AG09309 (cell line): ENCODE results near the gene CGB3.
A peak's percentile ranks its signal among the peaks of the same experiment; 100 is the strongest.
"Not testable (repeated sequence)": the region's sequence is repeated elsewhere in the genome, so short reads cannot be mapped to it uniquely, and the experiment has no call there.

ENCODE experiments used
- DNase-seq: peaks from one replicate; pipeline ENCODE4 v3.0.0-alpha.2; 2010; ENCODE audit warnings: low read depth
- H3K4me3 ChIP-seq: 2 replicates; pipeline ENCODE4 v1.5.1; 2011; ENCODE audit warnings: mild to moderate bottlenecking, low read depth, low read length, moderate library complexity; ENCODE audit not compliant: control insufficient read depth
- TF ChIP-seq, protein P1 (sequence below): IDR thresholded peaks from 2 replicates; pipeline ENCODE4 v1.5.1; 2011; ENCODE audit warnings: mild to moderate bottlenecking, low read depth, low read length, inconsistent platforms; ENCODE audit not compliant: insufficient read depth, control insufficient read depth; ENCODE audit errors: missing control alignments

Gene CGB3

DNA sequence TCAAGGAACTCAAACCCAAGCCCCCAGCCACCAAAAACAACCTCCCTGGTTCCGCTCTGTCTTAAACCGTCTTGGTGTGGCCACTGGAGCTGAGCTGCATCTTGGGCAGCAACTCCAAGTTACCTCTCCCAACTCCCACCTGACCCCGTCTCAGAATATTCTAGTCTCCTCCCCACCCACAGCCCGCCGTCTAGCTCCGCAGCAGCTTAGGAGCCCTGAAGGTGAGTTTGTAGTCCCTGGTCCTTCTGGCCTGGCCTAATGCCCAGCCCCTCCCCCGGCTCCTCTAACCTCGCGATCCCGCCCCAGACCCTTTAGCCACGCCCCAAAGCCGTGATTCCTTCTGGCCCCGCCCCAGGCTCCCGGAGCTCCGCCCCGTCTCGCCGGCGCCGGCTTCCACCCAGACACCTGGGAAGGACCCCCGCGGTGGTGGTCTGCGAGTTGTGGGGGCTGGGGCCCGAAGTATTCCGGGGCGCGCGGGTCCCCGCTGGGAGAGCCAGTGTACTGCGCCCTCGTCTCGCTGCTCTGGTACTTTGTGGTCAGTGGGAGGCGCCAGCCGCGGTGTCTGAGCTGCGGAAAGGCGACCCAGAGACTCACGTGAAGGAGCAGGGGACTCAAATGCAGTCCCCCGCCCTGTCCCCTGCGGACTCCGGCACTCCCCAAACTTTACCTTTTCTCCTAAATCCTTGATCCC, 4.7 kb downstream of the CGB3 start:
- DNase-seq: no peak
- H3K4me3 ChIP-seq: peak overlapping the region; percentile 39
- TF ChIP-seq, protein P1, sequence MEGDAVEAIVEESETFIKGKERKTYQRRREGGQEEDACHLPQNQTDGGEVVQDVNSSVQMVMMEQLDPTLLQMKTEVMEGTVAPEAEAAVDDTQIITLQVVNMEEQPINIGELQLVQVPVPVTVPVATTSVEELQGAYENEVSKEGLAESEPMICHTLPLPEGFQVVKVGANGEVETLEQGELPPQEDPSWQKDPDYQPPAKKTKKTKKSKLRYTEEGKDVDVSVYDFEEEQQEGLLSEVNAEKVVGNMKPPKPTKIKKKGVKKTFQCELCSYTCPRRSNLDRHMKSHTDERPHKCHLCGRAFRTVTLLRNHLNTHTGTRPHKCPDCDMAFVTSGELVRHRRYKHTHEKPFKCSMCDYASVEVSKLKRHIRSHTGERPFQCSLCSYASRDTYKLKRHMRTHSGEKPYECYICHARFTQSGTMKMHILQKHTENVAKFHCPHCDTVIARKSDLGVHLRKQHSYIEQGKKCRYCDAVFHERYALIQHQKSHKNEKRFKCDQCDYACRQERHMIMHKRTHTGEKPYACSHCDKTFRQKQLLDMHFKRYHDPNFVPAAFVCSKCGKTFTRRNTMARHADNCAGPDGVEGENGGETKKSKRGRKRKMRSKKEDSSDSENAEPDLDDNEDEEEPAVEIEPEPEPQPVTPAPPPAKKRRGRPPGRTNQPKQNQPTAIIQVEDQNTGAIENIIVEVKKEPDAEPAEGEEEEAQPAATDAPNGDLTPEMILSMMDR: no peak

DNA sequence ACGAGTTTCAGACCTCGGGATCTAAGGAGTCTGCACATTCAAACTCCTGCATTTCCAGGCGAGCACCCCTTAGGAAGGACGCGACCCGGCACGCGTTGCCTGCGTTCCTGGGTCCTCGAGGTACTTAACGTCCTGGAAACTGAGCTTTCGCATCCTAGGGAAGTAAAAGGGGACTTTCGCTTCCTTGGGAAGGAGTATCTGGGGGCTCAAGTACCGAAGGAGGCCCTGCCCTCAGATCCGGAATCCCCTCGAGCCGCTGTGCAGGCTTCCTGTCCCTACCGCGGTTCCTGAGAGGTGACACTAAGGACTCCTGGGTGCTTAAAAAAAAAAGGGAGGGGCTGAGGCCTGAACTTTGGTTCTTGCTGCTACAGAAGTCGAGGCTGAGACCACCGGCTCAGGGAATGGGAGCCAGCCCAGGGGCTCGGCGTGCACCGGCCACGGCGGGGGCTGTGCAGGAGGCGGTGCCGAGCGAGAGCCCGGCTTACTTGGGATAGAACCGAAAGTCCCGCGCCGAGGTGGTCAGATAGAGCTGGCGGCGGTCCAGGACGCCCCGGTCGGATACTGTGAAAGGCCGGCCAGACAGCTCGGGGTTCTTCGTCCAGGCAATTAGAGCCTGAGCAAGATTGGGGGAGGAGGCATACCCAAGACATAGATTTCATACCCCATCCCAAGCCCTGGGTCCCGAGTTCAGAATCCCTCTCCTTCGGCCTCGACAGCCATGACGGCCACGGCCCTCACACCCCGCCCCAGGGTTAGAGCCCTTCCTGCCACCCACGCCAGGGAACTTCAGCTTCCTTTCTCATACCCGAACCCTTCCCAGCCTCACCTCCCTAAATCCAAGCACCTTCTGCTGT, 5.5 kb downstream of the CGB3 start:
- peak overlapping the region; percentile 39 for H3K4me3 ChIP-seq
- not testable (repeated sequence) for DNase-seq

DNA sequence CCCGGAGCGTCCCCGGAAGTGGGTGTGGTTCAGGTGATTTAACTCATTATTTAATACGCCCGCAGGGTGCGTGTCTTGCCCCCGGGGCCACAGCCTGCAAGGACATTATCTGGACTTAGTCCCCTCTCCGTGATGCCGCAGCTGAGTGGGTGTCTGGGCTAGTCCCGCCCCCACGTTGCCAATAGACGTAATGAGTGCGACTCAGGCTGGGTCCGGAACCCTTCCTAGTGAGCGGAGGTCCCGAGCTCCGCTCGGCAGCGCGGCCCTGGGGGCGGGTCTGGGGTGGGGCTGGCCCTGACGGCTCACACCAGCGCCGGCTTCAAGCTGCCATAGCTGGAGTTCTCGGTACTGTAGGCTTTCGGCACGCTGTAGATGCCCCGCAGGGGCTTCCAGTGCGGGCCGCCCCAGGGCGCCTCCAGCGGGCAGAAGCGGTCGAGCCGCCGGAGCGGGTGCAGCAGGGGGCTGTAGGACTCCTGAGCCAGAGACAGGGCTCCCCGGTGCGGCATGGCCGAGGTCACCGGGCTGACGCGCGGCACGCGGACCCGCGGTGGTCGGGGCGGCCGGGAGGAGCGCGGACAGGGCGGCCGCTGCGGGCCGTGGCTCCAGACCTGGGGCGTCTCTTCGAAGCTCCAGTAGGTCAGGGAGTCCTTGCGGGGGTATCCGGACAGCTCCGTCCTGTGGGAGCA, 6.3 kb downstream of the CGB3 start:
- peak overlapping the region; percentile 39 for H3K4me3 ChIP-seq
- TF ChIP-seq, protein P1: peak; percentile 67
- no peak for DNase-seq

DNA sequence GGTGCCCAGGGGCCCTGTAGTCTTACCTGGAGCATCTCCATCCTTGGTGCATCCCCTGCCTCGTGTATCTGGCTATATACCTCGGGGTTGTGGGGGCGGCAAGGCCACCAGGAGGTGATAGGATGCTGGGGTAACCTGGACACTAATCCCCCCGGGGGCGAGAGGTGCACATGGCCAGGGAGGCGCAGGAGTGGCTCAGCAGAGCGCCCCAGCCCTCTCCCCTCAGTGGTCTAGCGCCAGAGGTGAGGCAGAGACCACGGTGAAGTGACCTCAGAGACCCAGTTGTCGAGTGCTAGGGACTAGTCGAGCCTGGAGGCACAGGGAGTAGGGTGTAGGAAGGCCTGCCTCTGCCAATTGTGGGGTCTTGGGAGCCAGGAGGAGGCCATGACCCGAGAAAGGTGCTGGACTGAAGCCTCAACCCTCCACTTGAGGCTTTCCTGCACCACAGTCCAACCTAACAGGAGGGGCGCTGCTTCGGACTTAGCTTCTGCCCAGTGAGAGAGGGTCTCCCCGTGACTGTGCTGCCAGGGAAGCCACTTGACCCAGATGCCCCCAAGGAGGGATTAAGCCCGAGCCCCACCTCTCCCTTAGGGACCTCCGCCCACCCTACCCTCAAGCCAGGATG, 7.0 kb downstream of the CGB3 start, which contains the start of gene LHB:
Gene LHB (minus strand): TSS at position 51 of the 625 bp plus-strand sequence. CDS start 10 bp downstream, at position 41.
- peak within 1 kb of the TSS; percentile 39 for H3K4me3 ChIP-seq
- TF ChIP-seq, protein P1: no peak
- DNase-seq: no peak

DNA sequence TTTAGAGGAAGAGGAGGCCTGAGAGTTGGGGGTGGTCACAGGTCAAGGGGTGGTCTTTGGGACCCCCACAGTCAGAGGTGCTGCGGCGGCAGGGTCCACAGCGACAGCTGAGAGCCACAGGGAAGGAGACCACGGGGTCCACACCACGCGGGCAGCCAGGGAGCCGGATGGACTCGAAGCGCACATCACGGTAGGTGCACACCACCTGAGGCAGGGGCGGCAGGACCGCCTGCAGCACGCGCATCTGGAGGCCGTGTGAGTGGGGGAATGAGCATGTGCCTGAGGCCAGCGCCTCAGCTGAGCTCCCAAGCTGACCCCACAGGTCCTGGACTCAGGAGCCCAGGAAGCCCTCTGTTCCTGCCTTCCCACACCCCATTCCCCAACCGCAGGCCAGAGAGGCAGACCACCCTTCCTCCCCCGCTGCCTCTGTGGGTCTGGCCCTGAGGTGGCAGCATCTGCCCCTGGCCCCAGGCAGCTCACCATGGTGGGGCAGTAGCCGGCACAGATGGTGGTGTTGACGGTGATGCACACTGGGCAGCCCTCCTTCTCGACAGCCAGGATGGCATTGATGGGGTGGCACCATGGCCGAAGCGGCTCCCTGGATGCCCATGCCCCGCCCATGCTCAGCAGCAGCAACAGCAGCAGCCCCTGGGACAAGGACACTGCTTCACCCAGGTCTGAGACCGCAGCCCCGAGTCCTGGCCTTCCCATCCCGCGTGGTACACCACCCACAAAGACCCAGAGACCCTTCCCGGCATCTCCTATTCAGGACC, 7.9 kb downstream of the CGB3 start:
- TF ChIP-seq, protein P1: no peak
- DNase-seq: no peak
- no peak overlapping the region for H3K4me3 ChIP-seq

DNA sequence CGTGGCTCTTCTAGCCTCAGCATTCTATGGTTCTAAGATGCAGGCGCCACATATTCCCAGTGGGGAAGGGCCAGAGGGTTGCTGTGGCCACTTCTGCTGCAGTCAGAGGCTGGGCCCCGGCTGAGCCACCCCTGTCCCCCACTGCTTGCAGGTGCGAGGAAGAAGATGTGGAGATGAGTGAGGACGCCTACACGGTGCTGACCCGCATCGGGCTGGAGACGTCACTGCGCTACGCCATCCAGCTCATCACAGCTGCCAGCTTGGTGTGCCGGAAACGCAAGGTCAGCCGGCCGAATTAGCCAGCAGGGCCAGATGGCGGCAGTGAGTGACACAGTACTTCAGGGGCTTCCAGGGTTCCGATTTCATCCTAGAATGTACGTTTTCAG, 9.3 kb downstream of the CGB3 start:
- TF ChIP-seq, protein P1: no peak

More for the DNA sequence above, 9.3 kb downstream of the CGB3 start:
- DNase-seq: no peak
- no peak overlapping the region for H3K4me3 ChIP-seq
